Choroid plexus epithelial cell (primary cell): ENCODE data around the gene RETREG1.

Experiments used
- DNase-seq: peaks from one replicate; pipeline ENCODE4 v3.0.0-alpha.2; 2010; ENCODE audit warnings: low read depth
- H3K4me3 ChIP-seq: 2 replicates; pipeline ENCODE4 v1.5.1; 2011; ENCODE audit warnings: low read depth, mild to moderate bottlenecking, control low read depth, low read length, moderate library complexity
- TF ChIP-seq, protein P1 (sequence below): conservative IDR thresholded peaks from 2 replicates; pipeline ENCODE4 v1.5.1; 2011; ENCODE audit warnings: low read depth, mild to moderate bottlenecking, control low read depth, inconsistent platforms, low read length, moderate library complexity

RETREG1 gene, protein sequence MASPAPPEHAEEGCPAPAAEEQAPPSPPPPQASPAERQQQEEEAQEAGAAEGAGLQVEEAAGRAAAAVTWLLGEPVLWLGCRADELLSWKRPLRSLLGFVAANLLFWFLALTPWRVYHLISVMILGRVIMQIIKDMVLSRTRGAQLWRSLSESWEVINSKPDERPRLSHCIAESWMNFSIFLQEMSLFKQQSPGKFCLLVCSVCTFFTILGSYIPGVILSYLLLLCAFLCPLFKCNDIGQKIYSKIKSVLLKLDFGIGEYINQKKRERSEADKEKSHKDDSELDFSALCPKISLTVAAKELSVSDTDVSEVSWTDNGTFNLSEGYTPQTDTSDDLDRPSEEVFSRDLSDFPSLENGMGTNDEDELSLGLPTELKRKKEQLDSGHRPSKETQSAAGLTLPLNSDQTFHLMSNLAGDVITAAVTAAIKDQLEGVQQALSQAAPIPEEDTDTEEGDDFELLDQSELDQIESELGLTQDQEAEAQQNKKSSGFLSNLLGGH

DNA sequence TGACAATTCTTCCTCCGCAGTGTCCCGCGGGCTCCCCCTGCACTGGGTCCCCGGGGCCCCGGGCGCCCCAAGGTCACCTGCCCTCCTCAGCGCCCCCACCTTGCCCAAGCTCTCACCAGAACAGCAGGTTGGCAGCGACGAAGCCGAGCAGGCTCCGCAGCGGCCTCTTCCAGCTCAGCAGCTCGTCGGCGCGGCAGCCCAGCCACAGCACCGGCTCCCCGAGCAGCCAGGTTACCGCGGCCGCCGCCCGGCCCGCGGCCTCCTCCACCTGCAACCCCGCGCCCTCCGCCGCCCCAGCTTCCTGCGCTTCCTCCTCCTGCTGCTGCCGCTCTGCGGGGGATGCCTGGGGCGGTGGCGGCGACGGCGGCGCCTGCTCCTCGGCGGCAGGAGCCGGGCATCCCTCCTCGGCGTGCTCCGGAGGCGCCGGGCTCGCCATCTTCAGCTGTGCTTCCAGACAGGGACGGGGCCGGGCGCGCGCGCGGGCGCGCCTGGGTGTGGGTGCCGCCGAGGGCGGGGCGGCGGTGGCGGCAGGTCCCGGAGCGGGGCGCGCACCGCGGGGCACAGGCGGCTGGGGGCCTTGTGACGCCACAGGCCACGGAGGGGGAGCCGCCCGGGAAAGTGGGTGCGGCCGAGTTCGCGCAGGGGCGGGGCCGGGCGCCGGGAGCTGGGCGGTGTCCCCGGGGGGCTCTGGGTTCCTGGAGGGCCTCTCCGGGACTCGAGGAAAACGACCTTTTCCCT is at the start of gene RETREG1:
RETREG1 (minus strand) TSS at position 462 of the 738 bp plus-strand sequence; CDS start at position 436, 26 bp downstream.
- peak within 1 kb of the TSS; percentile 56 for H3K4me3 ChIP-seq
- peak; percentile 15 for DNase-seq
- TF ChIP-seq, protein P1, sequence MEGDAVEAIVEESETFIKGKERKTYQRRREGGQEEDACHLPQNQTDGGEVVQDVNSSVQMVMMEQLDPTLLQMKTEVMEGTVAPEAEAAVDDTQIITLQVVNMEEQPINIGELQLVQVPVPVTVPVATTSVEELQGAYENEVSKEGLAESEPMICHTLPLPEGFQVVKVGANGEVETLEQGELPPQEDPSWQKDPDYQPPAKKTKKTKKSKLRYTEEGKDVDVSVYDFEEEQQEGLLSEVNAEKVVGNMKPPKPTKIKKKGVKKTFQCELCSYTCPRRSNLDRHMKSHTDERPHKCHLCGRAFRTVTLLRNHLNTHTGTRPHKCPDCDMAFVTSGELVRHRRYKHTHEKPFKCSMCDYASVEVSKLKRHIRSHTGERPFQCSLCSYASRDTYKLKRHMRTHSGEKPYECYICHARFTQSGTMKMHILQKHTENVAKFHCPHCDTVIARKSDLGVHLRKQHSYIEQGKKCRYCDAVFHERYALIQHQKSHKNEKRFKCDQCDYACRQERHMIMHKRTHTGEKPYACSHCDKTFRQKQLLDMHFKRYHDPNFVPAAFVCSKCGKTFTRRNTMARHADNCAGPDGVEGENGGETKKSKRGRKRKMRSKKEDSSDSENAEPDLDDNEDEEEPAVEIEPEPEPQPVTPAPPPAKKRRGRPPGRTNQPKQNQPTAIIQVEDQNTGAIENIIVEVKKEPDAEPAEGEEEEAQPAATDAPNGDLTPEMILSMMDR: no peak

DNA sequence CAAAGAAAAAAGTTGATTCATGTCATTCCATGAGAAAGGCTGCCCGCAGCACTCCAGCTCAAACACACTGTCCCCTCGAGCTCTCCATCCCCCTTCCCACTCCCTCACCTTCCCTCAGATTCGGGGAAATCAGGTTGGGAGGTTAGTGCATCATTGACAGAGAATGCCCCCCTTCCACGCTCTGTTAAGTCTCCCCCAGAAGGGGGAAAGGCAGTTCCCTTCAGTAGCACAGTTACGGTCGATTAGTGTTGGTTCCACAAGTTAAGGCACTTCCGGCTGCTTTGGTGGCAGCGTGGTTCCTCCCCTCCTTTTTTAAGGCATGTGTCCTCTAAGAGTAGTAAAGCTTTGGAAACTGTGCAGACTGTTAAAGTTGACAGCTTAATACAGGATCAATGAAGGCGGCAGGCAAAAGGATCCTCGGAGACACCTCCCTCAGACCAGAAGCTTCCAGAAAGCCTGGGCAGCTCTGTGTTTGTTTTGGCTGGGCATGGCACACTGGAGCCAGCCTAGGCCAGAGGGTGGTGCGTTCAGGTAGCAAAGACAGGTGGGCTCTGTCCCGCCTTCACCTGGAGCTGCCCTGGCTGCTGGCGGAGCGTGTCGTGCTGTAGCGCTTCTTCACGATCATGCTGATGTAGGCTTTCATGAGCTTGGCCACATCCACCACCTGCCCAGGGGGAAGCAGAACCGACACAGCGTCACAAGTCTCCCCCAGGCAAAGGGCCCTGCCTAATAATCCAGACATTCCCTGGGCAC is 49.5 kb upstream of the RETREG1 start:
- H3K4me3 ChIP-seq: no peak overlapping the region
- TF ChIP-seq, protein P1: no peak
- DNase-seq: no peak

DNA sequence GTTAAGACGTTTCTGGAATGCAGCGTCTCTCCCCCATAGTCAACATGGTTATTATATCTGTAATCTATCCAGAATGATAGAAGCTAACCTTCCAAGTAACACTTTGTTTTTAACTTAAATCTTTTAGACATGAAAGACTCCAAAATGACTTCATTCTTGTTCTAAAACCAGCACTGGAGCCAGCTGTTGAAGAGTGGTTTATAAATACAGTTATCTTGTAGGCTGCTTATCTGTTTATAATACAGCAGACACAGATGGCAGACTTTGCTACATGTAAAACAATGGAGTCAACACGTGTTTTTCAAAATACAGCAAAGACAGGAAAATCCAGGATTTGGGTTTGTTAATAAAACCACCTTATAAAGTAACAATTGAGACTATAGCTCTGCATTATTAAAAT is 48.8 kb upstream of the RETREG1 start:
- DNase-seq: no peak
- TF ChIP-seq, protein P1: no peak
- H3K4me3 ChIP-seq: no peak overlapping the region

DNA sequence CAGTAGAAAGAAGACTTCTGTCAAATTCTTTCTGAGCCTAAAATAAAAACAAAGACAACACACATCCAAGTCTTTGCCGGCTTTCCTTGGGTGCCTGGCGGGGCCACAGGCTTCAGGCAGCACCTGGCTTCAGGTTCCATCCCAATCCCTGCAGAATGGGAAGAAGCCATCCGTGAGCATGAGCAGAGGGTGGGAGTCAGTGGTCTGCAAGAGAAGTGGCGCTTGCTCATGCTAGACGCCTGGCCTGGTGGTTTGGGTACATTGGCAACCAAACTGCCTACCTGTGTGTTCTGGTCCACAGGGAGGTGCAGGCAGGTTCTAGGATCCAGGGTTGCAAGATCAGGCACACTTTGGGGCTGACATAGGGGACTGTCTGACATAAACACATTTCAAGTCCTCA is 47.6 kb upstream of the RETREG1 start:
- TF ChIP-seq, protein P1: no peak

DNA sequence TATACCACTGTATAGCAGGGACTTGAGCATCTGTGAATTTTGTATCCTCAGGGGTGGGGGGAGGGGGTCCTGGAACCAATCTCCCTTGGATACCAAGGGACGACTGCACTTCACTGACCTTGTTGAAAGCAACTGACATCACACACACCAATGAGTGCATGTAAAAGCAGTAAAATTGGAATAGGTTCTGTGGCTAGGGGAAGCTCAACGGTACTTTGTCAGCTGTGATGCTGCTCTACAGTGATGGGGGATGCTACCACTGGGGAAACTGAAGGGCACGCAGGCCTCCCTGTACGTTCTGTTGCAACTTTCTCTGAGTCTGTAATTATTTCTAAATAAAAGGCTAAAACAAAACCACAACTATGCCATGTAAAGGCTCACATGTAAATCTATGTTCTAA is 47.0 kb upstream of the RETREG1 start:
- H3K4me3 ChIP-seq: no peak overlapping the region
- no peak for DNase-seq
- TF ChIP-seq, protein P1: no peak

More for the DNA sequence above, 47.6 kb upstream of the RETREG1 start:
- no peak overlapping the region for H3K4me3 ChIP-seq
- DNase-seq: no peak

DNA sequence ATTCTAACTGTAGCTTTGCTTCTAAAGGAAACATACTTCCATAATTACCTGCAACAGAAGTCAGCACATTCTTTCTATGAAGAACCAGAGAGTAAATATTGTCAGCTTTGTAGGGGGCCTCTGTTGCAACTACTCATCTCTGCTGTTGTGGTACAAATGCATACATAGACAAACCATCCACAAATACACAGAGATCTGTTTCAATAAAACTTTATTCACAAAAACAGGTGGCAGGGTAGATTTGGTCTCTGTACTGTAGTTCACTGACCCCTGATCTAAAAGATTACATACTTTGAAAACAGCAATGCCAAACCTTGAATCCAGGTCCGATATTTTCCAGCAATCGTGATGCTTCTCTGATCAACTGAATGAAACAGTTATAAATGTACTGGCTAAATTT is 44.9 kb upstream of the RETREG1 start:
- no peak overlapping the region for H3K4me3 ChIP-seq
- TF ChIP-seq, protein P1: no peak
- DNase-seq: peak; percentile 14
